H9 (cell line): ENCODE results near the gene PELI2. TPM values are rescaled to one million over a fixed set of nuclear protein-coding genes. Genes with fewer than 3 reads are reported as not detected.

Experiments
- DNase-seq: peaks from one replicate; pipeline ENCODE4 v3.0.0-alpha.2; 2017
- H2AFZ ChIP-seq: one replicate; pipeline ENCODE4 v1.6.1; 2013; ENCODE audit warnings: mild to moderate bottlenecking, low read length, control low read depth, moderate library complexity
- H2AK5ac ChIP-seq: 2 replicates; pipeline ENCODE4 v1.6.1; 2013; ENCODE audit warnings: low read length, control low read depth, mixed read lengths; ENCODE audit not compliant: insufficient read length
- H2BK120ac ChIP-seq: one replicate; pipeline ENCODE4 v1.6.1; 2013; ENCODE audit warnings: low read depth, mild to moderate bottlenecking, low read length, control low read depth, inconsistent platforms; ENCODE audit not compliant: poor library complexity, severe bottlenecking
- H2BK12ac ChIP-seq: 2 replicates; pipeline ENCODE4 v1.6.1; 2013; ENCODE audit warnings: low read length, control low read depth, mixed read lengths, low read depth; ENCODE audit not compliant: insufficient read length
- H2BK15ac ChIP-seq: 2 replicates; pipeline ENCODE4 v1.6.1; 2013; ENCODE audit warnings: low read depth, low read length, control low read depth
- H2BK20ac ChIP-seq: one replicate; pipeline ENCODE4 v1.6.1; 2013; ENCODE audit warnings: low read depth, mild to moderate bottlenecking, low read length, control low read depth, inconsistent platforms; ENCODE audit not compliant: poor library complexity, severe bottlenecking
- H2BK5ac ChIP-seq: 2 replicates; pipeline ENCODE4 v1.6.1; 2013; ENCODE audit warnings: low read length, control low read depth, mixed read lengths; ENCODE audit not compliant: insufficient read length
- H3K14ac ChIP-seq: 2 replicates; pipeline ENCODE4 v1.6.1; 2013; ENCODE audit warnings: low read length, control low read depth; ENCODE audit not compliant: insufficient read depth
- H3K18ac ChIP-seq: 2 replicates; pipeline ENCODE4 v1.6.1; 2013; ENCODE audit warnings: low read depth, mild to moderate bottlenecking, mixed read lengths, low read length, control low read depth; ENCODE audit not compliant: insufficient read length
- H3K23ac ChIP-seq: 2 replicates; pipeline ENCODE4 v1.6.1; 2013; ENCODE audit warnings: low read length, control low read depth, mixed read lengths, low read depth; ENCODE audit not compliant: insufficient read length
- H3K23me2 ChIP-seq: 2 replicates; pipeline ENCODE4 v1.6.1; 2013; ENCODE audit warnings: low read depth, mild to moderate bottlenecking, mixed read lengths, low read length, control low read depth; ENCODE audit not compliant: insufficient read length, poor library complexity, severe bottlenecking
- H3K27ac ChIP-seq: 2 replicates; pipeline ENCODE4 v1.5.1; 2013; ENCODE audit warnings: low read length, control low read depth, mixed read lengths, low read depth; ENCODE audit not compliant: insufficient read length
- H3K27me3 ChIP-seq: 2 replicates; pipeline ENCODE4 v1.6.1; 2013; ENCODE audit warnings: low read length, control low read depth, inconsistent platforms; ENCODE audit not compliant: insufficient read depth
- H3K4ac ChIP-seq: 2 replicates; pipeline ENCODE4 v1.6.1; 2013; ENCODE audit warnings: low read depth, mild to moderate bottlenecking, control low read depth, inconsistent platforms, low read length, moderate library complexity
- H3K4me1 ChIP-seq: 2 replicates; pipeline ENCODE4 v1.6.1; 2013; ENCODE audit warnings: low read length, control low read depth, inconsistent platforms; ENCODE audit not compliant: insufficient read depth
- H3K4me2 ChIP-seq: 2 replicates; pipeline ENCODE4 v1.6.1; 2013; ENCODE audit warnings: low read length, control low read depth, mixed read lengths; ENCODE audit not compliant: insufficient read length, insufficient read depth
- H3K56ac ChIP-seq: 2 replicates; pipeline ENCODE4 v1.6.1; 2013; ENCODE audit warnings: low read depth, mild to moderate bottlenecking, mixed read lengths, low read length, control low read depth; ENCODE audit not compliant: insufficient read length
- H3K79me1 ChIP-seq: 2 replicates; pipeline ENCODE4 v1.6.1; 2013; ENCODE audit warnings: low read depth, mild to moderate bottlenecking, moderate library complexity, low read length, control low read depth, inconsistent platforms; ENCODE audit not compliant: insufficient read depth, poor library complexity, severe bottlenecking
- H3K79me2 ChIP-seq: 2 replicates; pipeline ENCODE4 v1.6.1; 2013; ENCODE audit warnings: low read length, control low read depth, inconsistent platforms; ENCODE audit not compliant: insufficient read depth
- H3K9ac ChIP-seq: 2 replicates; pipeline ENCODE4 v1.6.1; 2013; ENCODE audit warnings: low read length, control low read depth, mixed read lengths; ENCODE audit not compliant: insufficient read length; ENCODE audit errors: extremely low read depth
- H3K9me3 ChIP-seq: one replicate; pipeline ENCODE4 v1.6.1; 2013; ENCODE audit warnings: low read depth, low read length, inconsistent platforms; ENCODE audit not compliant: control insufficient read depth
- H3T11ph ChIP-seq: one replicate; pipeline ENCODE4 v1.6.1; 2013; ENCODE audit warnings: mild to moderate bottlenecking, low read length, control low read depth, inconsistent platforms
- H4K20me1 ChIP-seq: one replicate; pipeline ENCODE4 v1.6.1; 2013; ENCODE audit not compliant: control insufficient read depth, insufficient read length, insufficient read depth
- H4K5ac ChIP-seq: 2 replicates; pipeline ENCODE4 v1.6.1; 2013; ENCODE audit warnings: low read depth, mild to moderate bottlenecking, mixed read lengths, low read length, control low read depth; ENCODE audit not compliant: insufficient read length
- H4K8ac ChIP-seq: replicated peaks from 2 replicates; pipeline ENCODE4 v1.6.1; 2013; ENCODE audit warnings: low read length, control low read depth, mixed read lengths, low read depth; ENCODE audit not compliant: insufficient read length
- H4K91ac ChIP-seq: 2 replicates; pipeline ENCODE4 v1.6.1; 2013; ENCODE audit warnings: low read depth, mild to moderate bottlenecking, moderate library complexity, mixed read lengths, low read length, control low read depth; ENCODE audit not compliant: insufficient read length
- H3K27ac Mint-ChIP-seq, 3 experiments: 2 replicates in 2 of 3; 3 replicates in 1 of 3; pipeline ENCODE4 v1.8.0; 2020 to 2021; ENCODE audit warnings: mixed read lengths in 3 of 3, mild to moderate bottlenecking in 1 of 3, moderate library complexity in 1 of 3
- H3K27me3 Mint-ChIP-seq: 2 replicates; pipeline ENCODE4 v1.8.0; 2021; ENCODE audit warnings: low read depth, mild to moderate bottlenecking, moderate library complexity, mixed read lengths
- H3K36me3 Mint-ChIP-seq, 3 experiments: 2 replicates in 2 of 3; 3 replicates in 1 of 3; pipeline ENCODE4 v1.8.0; 2020 to 2021; ENCODE audit warnings: low read depth in 3 of 3, mixed read lengths in 3 of 3; ENCODE audit not compliant: insufficient read depth in 1 of 3
- H3K4me1 Mint-ChIP-seq, 2 experiments: 2 replicates each; pipeline ENCODE4 v1.8.0; 2020; ENCODE audit warnings: mixed read lengths in 2 of 2
- H3K4me3 Mint-ChIP-seq, 2 experiments: 2 replicates in 1 of 2; 3 replicates in 1 of 2; pipeline ENCODE4 v1.8.0; 2020 to 2021; ENCODE audit warnings: mild to moderate bottlenecking in 2 of 2, mixed read lengths in 2 of 2, moderate library complexity in 1 of 2
- H3K9me3 Mint-ChIP-seq, 2 experiments: 2 replicates in 1 of 2; 3 replicates in 1 of 2; pipeline ENCODE4 v1.8.0; 2020; ENCODE audit warnings: mild to moderate bottlenecking in 2 of 2, mixed read lengths in 2 of 2, moderate library complexity in 1 of 2
- total RNA-seq: library from RNA; stranded (reverse); gene quantifications from 2 replicates; pipeline ENCODE4 v1.2.1, GENCODE V29; 2021
- TF ChIP-seq, protein P1 (sequence below): fragments of 200-600 bp; sonication (generic); conservative IDR thresholded peaks from 3 replicates; pipeline ENCODE4 v1.8.0; 2021; ENCODE audit warnings: antibody characterized with exemption, mild to moderate bottlenecking

Gene PELI2
- total RNA-seq, 1 experiment from 2014 or later: 18.0 TPM

DNA sequence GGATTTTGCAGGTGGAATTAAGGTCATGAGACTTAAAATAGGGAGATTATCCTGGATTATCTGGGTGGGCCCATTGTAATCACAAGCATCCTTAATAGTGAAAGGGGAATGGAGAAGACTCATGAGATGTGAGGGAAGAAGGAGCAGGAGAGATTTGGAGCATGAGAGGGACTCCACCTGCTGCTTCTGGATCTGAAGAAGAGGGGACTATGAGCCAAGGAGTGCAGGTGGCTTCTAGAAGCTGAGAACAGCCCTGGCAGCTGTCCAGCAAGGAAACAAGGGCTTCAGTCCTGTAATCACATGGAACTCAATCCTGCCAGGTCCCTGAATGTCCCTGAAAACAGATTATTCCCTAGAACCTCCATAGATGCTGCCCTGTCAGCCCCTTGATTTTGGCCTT, 67.8 kb downstream of the PELI2 start:
- Histone ChIP-seq H4K8ac (no peak overlapping the region), H3K23me2 (no peaks in the 10 kb centered on the region), H3K14ac (no peak overlapping the region), H3T11ph (no peak overlapping the region), H2BK15ac (no peak overlapping the region), H4K20me1 (no peaks in the 10 kb centered on the region), H3K79me2 (no peaks in the 10 kb centered on the region), H2AK5ac (no peak overlapping the region), H2BK20ac (no peak overlapping the region), H4K91ac (no peak overlapping the region), H3K9me3 (no peaks in the 10 kb centered on the region), H3K4ac (no peak overlapping the region), H2BK5ac (no peak overlapping the region), H3K79me1 (no peaks in the 10 kb centered on the region), H2BK120ac (no peak overlapping the region), H3K18ac (no peak overlapping the region), H3K27me3 (no peaks in the 10 kb centered on the region), H3K4me1 (no peaks in the 10 kb centered on the region), H3K56ac (no peak overlapping the region), H3K4me2 (no peak overlapping the region), H4K5ac (no peak overlapping the region), H2BK12ac (no peak overlapping the region), H3K23ac (no peak overlapping the region), H3K27ac (no peak overlapping the region), H2AFZ (no peak overlapping the region), H3K9ac (no peak overlapping the region)
- Mint-ChIP-seq H3K4me1 (peaks cover 7 to 15% of the 10 kb centered on the region in 2 experiments), H3K27me3 (no peaks in the 10 kb centered on the region), H3K4me3 (no peak overlapping the region), H3K9me3 (no peaks in the 10 kb centered on the region; a peak in 1 of 5 replicates), H3K36me3 (peaks cover 0 to 5% (median 3%) of the 10 kb centered on the region in 3 experiments; a peak in 4 of 7 replicates), H3K27ac (no peak overlapping the region)
- TF ChIP-seq, protein P1, sequence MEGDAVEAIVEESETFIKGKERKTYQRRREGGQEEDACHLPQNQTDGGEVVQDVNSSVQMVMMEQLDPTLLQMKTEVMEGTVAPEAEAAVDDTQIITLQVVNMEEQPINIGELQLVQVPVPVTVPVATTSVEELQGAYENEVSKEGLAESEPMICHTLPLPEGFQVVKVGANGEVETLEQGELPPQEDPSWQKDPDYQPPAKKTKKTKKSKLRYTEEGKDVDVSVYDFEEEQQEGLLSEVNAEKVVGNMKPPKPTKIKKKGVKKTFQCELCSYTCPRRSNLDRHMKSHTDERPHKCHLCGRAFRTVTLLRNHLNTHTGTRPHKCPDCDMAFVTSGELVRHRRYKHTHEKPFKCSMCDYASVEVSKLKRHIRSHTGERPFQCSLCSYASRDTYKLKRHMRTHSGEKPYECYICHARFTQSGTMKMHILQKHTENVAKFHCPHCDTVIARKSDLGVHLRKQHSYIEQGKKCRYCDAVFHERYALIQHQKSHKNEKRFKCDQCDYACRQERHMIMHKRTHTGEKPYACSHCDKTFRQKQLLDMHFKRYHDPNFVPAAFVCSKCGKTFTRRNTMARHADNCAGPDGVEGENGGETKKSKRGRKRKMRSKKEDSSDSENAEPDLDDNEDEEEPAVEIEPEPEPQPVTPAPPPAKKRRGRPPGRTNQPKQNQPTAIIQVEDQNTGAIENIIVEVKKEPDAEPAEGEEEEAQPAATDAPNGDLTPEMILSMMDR: no peak
- DNase-seq: no peak
